Neural crest cell (in vitro differentiated cells): ENCODE data around the gene FARP1. TPM values are rescaled to one million over a fixed set of nuclear protein-coding genes. Genes with fewer than 3 reads are reported as not detected.
A peak's percentile ranks its signal among the peaks of the same experiment; 100 is the strongest.

Experiments used
- DNase-seq: peaks from one replicate; pipeline ENCODE4 v3.0.0; 2021; ENCODE audit warnings: low read depth, mixed read lengths, low spot score
- H3K27ac Mint-ChIP-seq: one replicate; pipeline ENCODE4 v1.8.0; 2021; ENCODE audit warnings: mild to moderate bottlenecking, mixed read lengths; ENCODE audit not compliant: unreplicated experiment
- H3K27me3 Mint-ChIP-seq: 2 replicates; pipeline ENCODE4 v1.8.0; 2021; ENCODE audit warnings: low read depth, mild to moderate bottlenecking, mixed read lengths
- H3K36me3 Mint-ChIP-seq: 2 replicates; pipeline ENCODE4 v1.8.0; 2021; ENCODE audit warnings: low read depth, mild to moderate bottlenecking, mixed read lengths
- H3K4me1 Mint-ChIP-seq: 2 replicates; pipeline ENCODE4 v1.8.0; 2021; ENCODE audit warnings: mixed read lengths
- H3K4me3 Mint-ChIP-seq: one replicate; pipeline ENCODE4 v1.8.0; 2021; ENCODE audit warnings: mild to moderate bottlenecking, mixed read lengths
- H3K9me3 Mint-ChIP-seq: 2 replicates; pipeline ENCODE4 v1.8.0; 2021; ENCODE audit warnings: mixed read lengths
- CTCF ChIP-seq: fragments of 200-600 bp; sonication (generic); conservative IDR thresholded peaks from 2 replicates; pipeline ENCODE4 v1.5.0; 2021; ENCODE audit warnings: antibody characterized with exemption, mild to moderate bottlenecking
- total RNA-seq: library from RNA; stranded (reverse); gene quantifications from 2 replicates; pipeline ENCODE4 v1.2.1, GENCODE V29; 2021

Gene FARP1
- total RNA-seq, 1 donor from 2014 or later, result 138 TPM

- peak; percentile 42 for TF ChIP-seq CTCF
- peak overlapping the region; percentile 91 for H3K4me3 Mint-ChIP-seq
- peaks cover 13% of the 10 kb centered on the region for H3K27me3 Mint-ChIP-seq
- DNase-seq, result peak; percentile 31
- peaks cover 63% of the 10 kb centered on the region for H3K4me1 Mint-ChIP-seq
- peak overlapping the region; percentile 98 for H3K27ac Mint-ChIP-seq
- peaks cover 4% of the 10 kb centered on the region for H3K36me3 Mint-ChIP-seq
- H3K9me3 Mint-ChIP-seq, result no peaks in the 10 kb centered on the region
These were observed 2.0 kb downstream of the FARP1 start for GRCh38 chr13:98144801-98145350.

- no peak overlapping the region for H3K27ac Mint-ChIP-seq
- H3K27me3 Mint-ChIP-seq, result no peaks in the 10 kb centered on the region
- no peaks in the 10 kb centered on the region for H3K9me3 Mint-ChIP-seq
- no peak for DNase-seq
- H3K4me1 Mint-ChIP-seq, result peaks cover 76% of the 10 kb centered on the region
- H3K36me3 Mint-ChIP-seq, result peaks cover 8% of the 10 kb centered on the region
- no peak for TF ChIP-seq CTCF
- peak overlapping the region; percentile 68 for H3K4me3 Mint-ChIP-seq
These were observed 4.6 kb downstream of the FARP1 start for GRCh38 chr13:98147521-98147920.

- peak overlapping the region; percentile 47 for H3K4me3 Mint-ChIP-seq
- H3K36me3 Mint-ChIP-seq, result peaks cover 10% of the 10 kb centered on the region
- H3K27ac Mint-ChIP-seq, result no peak overlapping the region
- no peaks in the 10 kb centered on the region for H3K27me3 Mint-ChIP-seq
- peaks cover 66% of the 10 kb centered on the region for H3K4me1 Mint-ChIP-seq
- no peak for DNase-seq
- TF ChIP-seq CTCF, result no peak
- no peaks in the 10 kb centered on the region for H3K9me3 Mint-ChIP-seq
These were observed 8.1 kb downstream of the FARP1 start for GRCh38 chr13:98150832-98151479.

GRCh38 chr13:98155475-98156109 is 12.7 kb downstream of the FARP1 start:
- Mint-ChIP-seq H3K27me3 (no peaks in the 10 kb centered on the region), H3K4me3 (no peak overlapping the region), H3K4me1 (peaks cover 47% of the 10 kb centered on the region), H3K36me3 (peaks cover 9% of the 10 kb centered on the region), H3K9me3 (no peaks in the 10 kb centered on the region), H3K27ac (no peak overlapping the region)
- DNase-seq, result no peak
- no peak for TF ChIP-seq CTCF

- no peak overlapping the region for H3K27ac Mint-ChIP-seq
- H3K4me1 Mint-ChIP-seq, result peaks cover 44% of the 10 kb centered on the region
- no peaks in the 10 kb centered on the region for H3K9me3 Mint-ChIP-seq
- no peaks in the 10 kb centered on the region for H3K27me3 Mint-ChIP-seq
- no peak overlapping the region for H3K4me3 Mint-ChIP-seq
- no peak for DNase-seq
- peaks cover 9% of the 10 kb centered on the region for H3K36me3 Mint-ChIP-seq
- TF ChIP-seq CTCF, result no peak
These were observed 13.4 kb downstream of the FARP1 start for GRCh38 chr13:98156259-98156658.
